HepG2 (cell line): ENCODE measurements around the gene P3H3. TPM values are rescaled to one million over a fixed set of nuclear protein-coding genes. Genes with fewer than 3 reads are reported as not detected.

Experiments used
- ATF2 ChIP-seq: sonication (generic); formaldehyde crosslinking; IDR thresholded peaks from 2 replicates; pipeline ENCODE4 v1.4.0; 2020; ENCODE audit warnings: missing genetic modification reagents
- BATF2 ChIP-seq: sonication (generic); formaldehyde crosslinking; IDR thresholded peaks from 2 replicates; pipeline ENCODE4 v1.8.0; 2022; ENCODE audit warnings: mild to moderate bottlenecking, missing genetic modification reagents, moderate library complexity
- KLF13 ChIP-seq: sonication (generic); formaldehyde crosslinking; IDR thresholded peaks from 2 replicates; pipeline ENCODE4 v1.4.0; 2020; ENCODE audit warnings: mild to moderate bottlenecking, missing genetic modification reagents
- MTF1 ChIP-seq: sonication (generic); formaldehyde crosslinking; IDR thresholded peaks from 2 replicates; pipeline ENCODE4 v1.5.0; 2020; ENCODE audit warnings: missing genetic modification reagents
- NCOA5 ChIP-seq: sonication (generic); formaldehyde crosslinking; IDR thresholded peaks from 2 replicates; pipeline ENCODE4 v1.4.0; 2020; ENCODE audit warnings: missing genetic modification reagents
- PHF21A ChIP-seq: sonication (generic); formaldehyde crosslinking; IDR thresholded peaks from 2 replicates; pipeline ENCODE4 v1.5.0; 2020; ENCODE audit warnings: mild to moderate bottlenecking, missing genetic modification reagents
- RELA ChIP-seq: sonication (generic); formaldehyde crosslinking; IDR thresholded peaks from 2 replicates; pipeline ENCODE4 v1.4.0; 2020; ENCODE audit warnings: missing genetic modification reagents
- ZNF543 ChIP-seq: sonication (generic); formaldehyde crosslinking; IDR thresholded peaks from 2 replicates; pipeline ENCODE4 v1.4.0; 2020; ENCODE audit warnings: mild to moderate bottlenecking, missing genetic modification reagents
- ZNF556 ChIP-seq: sonication (generic); formaldehyde crosslinking; IDR thresholded peaks from 2 replicates; pipeline ENCODE4 v1.4.0; 2020; ENCODE audit warnings: mild to moderate bottlenecking, missing genetic modification reagents, borderline replicate concordance
- ZNF773 ChIP-seq: sonication (generic); formaldehyde crosslinking; IDR thresholded peaks from 2 replicates; pipeline ENCODE4 v1.4.0; 2020; ENCODE audit warnings: missing genetic modification reagents, borderline replicate concordance
- polyA plus RNA-seq, 8 experiments: library from polyadenylated mRNA; depleted of rRNA in 3 of 8; stranded (reverse) in 7 of 8; unstranded in 1 of 8; fragments of >200 nt; fragmentation: Illumina TruSeq in 4 of 8; extraction: Trizol in 4 of 8; gene quantifications; 2 replicates each; pipeline versions ENCODE4 v1.2.1 to v1.2.3, GENCODE V29; 2011 to 2016; ENCODE audit warnings: low read depth in 4 of 8, missing spikeins in 1 of 8, mixed read lengths in 1 of 8; ENCODE audit not compliant: insufficient read depth in 1 of 8
- total RNA-seq, 5 experiments: library from RNA; depleted of rRNA; stranded (reverse); fragments of >200 nt; fragmentation: Illumina TruSeq; extraction: Trizol; gene quantifications; 2 replicates each; pipeline ENCODE4 v1.2.3, GENCODE V29; 2016; ENCODE audit warnings: low read depth in 1 of 5
- TF ChIP-seq, protein P1 (sequence below): sonication (generic); formaldehyde crosslinking; IDR thresholded peaks from 2 replicates; pipeline ENCODE4 v1.5.1; 2020; ENCODE audit warnings: missing genetic modification reagents, mild to moderate bottlenecking, borderline replicate concordance
- TF ChIP-seq, protein P2 (sequence below): sonication (generic); formaldehyde crosslinking; IDR thresholded peaks from 2 replicates; pipeline ENCODE4 v1.4.0; 2020; ENCODE audit warnings: missing genetic modification reagents
- TF ChIP-seq, protein P3 (sequence below): IDR thresholded peaks from 2 replicates; pipeline ENCODE4 v1.6.1; 2016; ENCODE audit warnings: control low read depth

Gene P3H3
- total and polyA plus RNA-seq, 2 of the 13 experiments (the other 11 are each of a cell fraction or from before 2014, with no cell fraction given) = 20.1 to 20.5 TPM

DNA sequence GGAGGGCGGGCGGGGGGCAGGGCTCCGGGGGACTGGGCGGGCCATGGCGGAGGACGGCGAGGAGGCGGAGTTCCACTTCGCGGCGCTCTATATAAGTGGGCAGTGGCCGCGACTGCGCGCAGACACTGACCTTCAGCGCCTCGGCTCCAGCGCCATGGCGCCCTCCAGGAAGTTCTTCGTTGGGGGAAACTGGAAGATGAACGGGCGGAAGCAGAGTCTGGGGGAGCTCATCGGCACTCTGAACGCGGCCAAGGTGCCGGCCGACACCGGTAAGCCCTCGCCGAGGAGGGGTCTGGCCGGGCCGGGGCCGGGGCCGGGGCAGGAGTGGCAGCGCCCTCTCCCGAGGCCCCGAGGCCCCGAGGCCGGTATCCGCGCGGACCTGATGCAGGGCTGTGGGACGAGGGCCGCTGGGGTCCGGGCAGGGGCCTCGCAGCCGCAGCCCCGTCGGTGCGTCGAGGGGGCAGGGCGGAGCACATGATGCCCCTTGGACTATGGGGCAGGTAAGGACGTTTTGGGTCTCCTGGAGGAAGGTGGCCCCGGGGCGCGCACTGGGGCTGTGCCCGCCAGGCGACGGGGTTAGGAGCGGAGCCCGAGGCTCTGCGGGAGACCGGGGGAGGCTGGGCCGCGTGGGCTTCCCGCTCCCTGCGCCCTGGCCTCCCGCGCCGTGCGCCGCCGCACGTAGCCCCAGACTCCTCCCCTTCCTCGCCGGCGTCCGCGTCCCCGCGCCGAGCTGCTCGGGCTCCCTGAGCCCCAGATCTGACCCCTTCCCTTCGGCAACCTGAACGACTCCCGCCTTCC lies 39.4 kb downstream of the P3H3 start, which contains the start of gene TPI1 (continued):
- TF ChIP-seq, protein P1, sequence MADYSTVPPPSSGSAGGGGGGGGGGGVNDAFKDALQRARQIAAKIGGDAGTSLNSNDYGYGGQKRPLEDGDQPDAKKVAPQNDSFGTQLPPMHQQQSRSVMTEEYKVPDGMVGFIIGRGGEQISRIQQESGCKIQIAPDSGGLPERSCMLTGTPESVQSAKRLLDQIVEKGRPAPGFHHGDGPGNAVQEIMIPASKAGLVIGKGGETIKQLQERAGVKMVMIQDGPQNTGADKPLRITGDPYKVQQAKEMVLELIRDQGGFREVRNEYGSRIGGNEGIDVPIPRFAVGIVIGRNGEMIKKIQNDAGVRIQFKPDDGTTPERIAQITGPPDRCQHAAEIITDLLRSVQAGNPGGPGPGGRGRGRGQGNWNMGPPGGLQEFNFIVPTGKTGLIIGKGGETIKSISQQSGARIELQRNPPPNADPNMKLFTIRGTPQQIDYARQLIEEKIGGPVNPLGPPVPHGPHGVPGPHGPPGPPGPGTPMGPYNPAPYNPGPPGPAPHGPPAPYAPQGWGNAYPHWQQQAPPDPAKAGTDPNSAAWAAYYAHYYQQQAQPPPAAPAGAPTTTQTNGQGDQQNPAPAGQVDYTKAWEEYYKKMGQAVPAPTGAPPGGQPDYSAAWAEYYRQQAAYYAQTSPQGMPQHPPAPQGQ (CRISPR knock-in tag) = peak; percentile 44; the same call in 1 of the 2 replicates
- TF ChIP-seq ZNF556 (CRISPR knock-in tag) (no peak; the same call in 1 of the 2 replicates), PHF21A (CRISPR knock-in tag) (no peak), RELA (CRISPR knock-in tag) (no peak), BATF2 (CRISPR knock-in tag) (peak; percentile 39; the same call in 1 of the 2 replicates), ZNF773 (CRISPR knock-in tag) (0 out of 2 replicates have a peak, but pooled peaks have one; percentile 21), KLF13 (CRISPR knock-in tag) (no peak), ATF2 (peak; percentile 67; the same call in 1 of the 2 replicates), ZNF543 (0 out of 2 replicates have a peak, but pooled peaks have one; percentile 21), MTF1 (CRISPR knock-in tag) (peak; percentile 70; the same call in 1 of the 2 replicates), NCOA5 (no peak)
- TF ChIP-seq, protein P2, sequence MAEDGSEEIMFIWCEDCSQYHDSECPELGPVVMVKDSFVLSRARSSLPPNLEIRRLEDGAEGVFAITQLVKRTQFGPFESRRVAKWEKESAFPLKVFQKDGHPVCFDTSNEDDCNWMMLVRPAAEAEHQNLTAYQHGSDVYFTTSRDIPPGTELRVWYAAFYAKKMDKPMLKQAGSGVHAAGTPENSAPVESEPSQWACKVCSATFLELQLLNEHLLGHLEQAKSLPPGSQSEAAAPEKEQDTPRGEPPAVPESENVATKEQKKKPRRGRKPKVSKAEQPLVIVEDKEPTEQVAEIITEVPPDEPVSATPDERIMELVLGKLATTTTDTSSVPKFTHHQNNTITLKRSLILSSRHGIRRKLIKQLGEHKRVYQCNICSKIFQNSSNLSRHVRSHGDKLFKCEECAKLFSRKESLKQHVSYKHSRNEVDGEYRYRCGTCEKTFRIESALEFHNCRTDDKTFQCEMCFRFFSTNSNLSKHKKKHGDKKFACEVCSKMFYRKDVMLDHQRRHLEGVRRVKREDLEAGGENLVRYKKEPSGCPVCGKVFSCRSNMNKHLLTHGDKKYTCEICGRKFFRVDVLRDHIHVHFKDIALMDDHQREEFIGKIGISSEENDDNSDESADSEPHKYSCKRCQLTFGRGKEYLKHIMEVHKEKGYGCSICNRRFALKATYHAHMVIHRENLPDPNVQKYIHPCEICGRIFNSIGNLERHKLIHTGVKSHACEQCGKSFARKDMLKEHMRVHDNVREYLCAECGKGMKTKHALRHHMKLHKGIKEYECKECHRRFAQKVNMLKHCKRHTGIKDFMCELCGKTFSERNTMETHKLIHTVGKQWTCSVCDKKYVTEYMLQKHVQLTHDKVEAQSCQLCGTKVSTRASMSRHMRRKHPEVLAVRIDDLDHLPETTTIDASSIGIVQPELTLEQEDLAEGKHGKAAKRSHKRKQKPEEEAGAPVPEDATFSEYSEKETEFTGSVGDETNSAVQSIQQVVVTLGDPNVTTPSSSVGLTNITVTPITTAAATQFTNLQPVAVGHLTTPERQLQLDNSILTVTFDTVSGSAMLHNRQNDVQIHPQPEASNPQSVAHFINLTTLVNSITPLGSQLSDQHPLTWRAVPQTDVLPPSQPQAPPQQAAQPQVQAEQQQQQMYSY (CRISPR knock-in tag) = 0 out of 2 replicates have a peak, but pooled peaks have one; percentile 18
- TF ChIP-seq, protein P3, sequence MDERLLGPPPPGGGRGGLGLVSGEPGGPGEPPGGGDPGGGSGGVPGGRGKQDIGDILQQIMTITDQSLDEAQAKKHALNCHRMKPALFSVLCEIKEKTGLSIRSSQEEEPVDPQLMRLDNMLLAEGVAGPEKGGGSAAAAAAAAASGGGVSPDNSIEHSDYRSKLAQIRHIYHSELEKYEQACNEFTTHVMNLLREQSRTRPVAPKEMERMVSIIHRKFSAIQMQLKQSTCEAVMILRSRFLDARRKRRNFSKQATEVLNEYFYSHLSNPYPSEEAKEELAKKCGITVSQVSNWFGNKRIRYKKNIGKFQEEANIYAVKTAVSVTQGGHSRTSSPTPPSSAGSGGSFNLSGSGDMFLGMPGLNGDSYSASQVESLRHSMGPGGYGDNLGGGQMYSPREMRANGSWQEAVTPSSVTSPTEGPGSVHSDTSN (CRISPR knock-in tag) = no peak
